Measurements from ENCODE around the gene FTL.

- TF ChIP-seq CTCF (IDR thresholded peaks at IDR 0.05) = peak; percentile 87 to 94 (median 89)
- TF ChIP-seq POLR2A (IDR thresholded peaks at IDR 0.05) = no peak
- TF ChIP-seq EP300 (IDR thresholded peaks at IDR 0.05) = peak in 1 of 2 donors; percentile 29
Measured at GRCh38 chr19:48970923-48971395, 5.8 kb downstream of the FTL start.

Data from tibial nerve (tissue), 4 donors.